Measurements from ENCODE around the gene WNT16.

Gene WNT16

GRCh38 chr7:121344497-121344896 lies 15.7 kb downstream of the WNT16 start:
- ATAC-seq, result no peak

GRCh38 chr7:121351682-121352081 lies 22.9 kb downstream of the WNT16 start:
- no peak for ATAC-seq

GRCh38 chr7:121352323-121352722 lies 23.5 kb downstream of the WNT16 start:
- no peak for ATAC-seq

GRCh38 chr7:121355574-121355973 lies 26.8 kb downstream of the WNT16 start:
- ATAC-seq, result no peak

- ATAC-seq, result no peak
Measured at GRCh38 chr7:121360564-121360963, 31.8 kb downstream of the WNT16 start.

GRCh38 chr7:121366852-121367431 lies 38.1 kb downstream of the WNT16 start:
- ATAC-seq, result no peak

- no peak for ATAC-seq
Measured at GRCh38 chr7:121369462-121369861, 40.7 kb downstream of the WNT16 start.

- ATAC-seq, result no peak
Measured at GRCh38 chr7:121371367-121371766, 42.6 kb downstream of the WNT16 start.

GRCh38 chr7:121371883-121372282 lies 43.1 kb downstream of the WNT16 start:
- ATAC-seq, result no peak

GRCh38 chr7:121372376-121373010 lies 43.7 kb downstream of the WNT16 start:
- ATAC-seq, result peak; percentile 85 to 93

- ATAC-seq, result no peak
Measured at GRCh38 chr7:121373177-121373576, 44.4 kb downstream of the WNT16 start.

GRCh38 chr7:121376979-121377378 lies 48.2 kb downstream of the WNT16 start:
- ATAC-seq, result no peak

GRCh38 chr7:121379930-121380329 lies 51.1 kb downstream of the WNT16 start:
- ATAC-seq, result no peak

- no peak for ATAC-seq
Measured at GRCh38 chr7:121382473-121382872, 53.7 kb downstream of the WNT16 start.

- ATAC-seq, result no peak
Measured at GRCh38 chr7:121383235-121383910, 54.6 kb downstream of the WNT16 start.

GRCh38 chr7:121384265-121384664 lies 55.5 kb downstream of the WNT16 start:
- ATAC-seq, result no peak

GRCh38 chr7:121385056-121385799 lies 56.4 kb downstream of the WNT16 start:
- ATAC-seq, result no peak

- ATAC-seq, result peak; percentile 54 to 69
Measured at GRCh38 chr7:121385800-121386179, 57.0 kb downstream of the WNT16 start.

- no peak for ATAC-seq
Measured at GRCh38 chr7:121388950-121389349, 60.1 kb downstream of the WNT16 start.

- no peak for ATAC-seq
Measured at GRCh38 chr7:121390109-121390508, 61.3 kb downstream of the WNT16 start.

GRCh38 chr7:121390617-121391016 lies 61.8 kb downstream of the WNT16 start:
- ATAC-seq, result no peak

Data from activated CD4-positive, CD25-positive, alpha-beta regulatory T cell treated with anti-CD3 and anti-CD28 coated beads, Interleukin-2, amount 50 U/mL, for 24 hours (primary cell).